Measurements from ENCODE around the gene CNOT3. TPM values are rescaled to one million over a fixed set of nuclear protein-coding genes. Genes with fewer than 3 reads are reported as not detected.
"Not testable (repeated sequence)": the region's sequence is repeated elsewhere in the genome, so short reads cannot be mapped to it uniquely, and the experiment has no call there.

The CNOT3 gene
- 51.1 TPM for polyA plus RNA-seq (2013, experiment 1 of 2; ENCODE audit: insufficient read length)
- polyA plus RNA-seq (2013, experiment 2 of 2; ENCODE audit: insufficient read length), result 34.7 TPM

DNA sequence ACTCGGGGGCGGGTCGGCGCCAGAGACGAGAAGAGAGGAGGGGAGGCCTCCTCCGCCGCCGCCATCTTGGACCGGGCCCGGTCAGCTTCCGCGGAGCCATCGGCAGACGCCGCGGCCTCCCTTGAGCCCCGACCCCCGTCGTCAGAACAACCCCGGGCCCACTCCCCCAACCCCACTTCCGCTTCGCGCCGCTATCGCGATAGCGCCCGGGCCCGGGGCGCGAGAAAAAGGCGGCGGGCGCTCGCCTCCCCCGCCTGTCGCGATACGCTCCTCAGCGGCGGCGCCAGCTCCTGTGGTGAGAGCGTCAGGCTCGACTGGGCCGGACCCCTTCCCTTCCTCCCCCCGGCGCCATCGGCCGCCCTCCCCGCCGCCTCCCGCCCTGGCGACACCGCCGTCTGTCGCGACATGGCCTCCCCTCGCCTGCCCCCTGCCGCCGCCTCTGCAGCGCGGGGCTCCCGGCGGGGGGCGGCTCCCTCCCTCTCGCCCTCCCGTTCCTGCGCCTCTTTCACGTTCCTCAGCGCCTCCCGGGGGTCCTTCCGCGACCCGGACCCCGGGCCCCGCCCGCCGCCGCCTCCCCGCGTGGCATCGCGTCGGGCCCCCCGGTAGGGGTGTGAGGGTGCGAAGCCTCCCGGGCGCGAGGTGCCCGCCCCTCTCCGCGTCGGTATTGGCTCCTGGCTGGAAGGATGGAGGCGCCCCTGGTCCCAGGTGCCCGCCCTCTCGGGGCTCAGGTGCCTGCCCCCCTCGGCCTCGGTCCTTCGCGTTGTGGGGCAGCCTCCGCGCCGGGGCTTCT lies at the start of gene CNOT3:
Gene CNOT3, plus strand, starts transcription at position 64 of the 790 bp plus-strand sequence. CDS start 5,217 bp downstream, outside the sequence.
- no peak for DNase-seq

DNA sequence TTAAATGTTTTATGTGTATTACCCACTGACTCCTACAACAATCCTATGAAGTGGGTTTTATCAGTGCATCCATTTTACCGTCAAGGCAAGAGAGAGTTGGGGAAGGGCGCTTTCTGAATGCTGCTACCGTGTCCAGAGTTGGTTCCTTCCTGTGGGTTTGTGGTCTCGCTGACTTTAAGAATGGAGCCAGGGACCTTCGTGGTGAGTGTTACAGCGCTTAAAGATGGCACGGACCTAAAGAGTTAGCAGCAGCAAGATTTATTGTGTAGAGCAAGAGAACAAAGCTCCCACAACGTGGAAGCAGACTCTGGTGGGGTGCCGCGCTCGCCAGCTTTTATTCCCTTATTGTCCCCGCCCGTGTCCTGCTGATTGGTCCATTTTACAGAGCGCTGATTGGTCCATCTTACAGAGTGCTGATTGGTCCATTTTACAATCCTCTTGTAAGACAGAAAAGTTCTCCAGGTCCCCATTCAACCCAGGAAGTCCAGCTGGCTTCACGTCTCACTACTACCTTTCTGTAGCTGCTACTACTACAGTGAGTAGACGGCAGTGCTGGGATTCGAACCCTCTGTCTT lies 43.0 kb upstream of the CNOT3 start:
- DNase-seq, result no peak

DNA sequence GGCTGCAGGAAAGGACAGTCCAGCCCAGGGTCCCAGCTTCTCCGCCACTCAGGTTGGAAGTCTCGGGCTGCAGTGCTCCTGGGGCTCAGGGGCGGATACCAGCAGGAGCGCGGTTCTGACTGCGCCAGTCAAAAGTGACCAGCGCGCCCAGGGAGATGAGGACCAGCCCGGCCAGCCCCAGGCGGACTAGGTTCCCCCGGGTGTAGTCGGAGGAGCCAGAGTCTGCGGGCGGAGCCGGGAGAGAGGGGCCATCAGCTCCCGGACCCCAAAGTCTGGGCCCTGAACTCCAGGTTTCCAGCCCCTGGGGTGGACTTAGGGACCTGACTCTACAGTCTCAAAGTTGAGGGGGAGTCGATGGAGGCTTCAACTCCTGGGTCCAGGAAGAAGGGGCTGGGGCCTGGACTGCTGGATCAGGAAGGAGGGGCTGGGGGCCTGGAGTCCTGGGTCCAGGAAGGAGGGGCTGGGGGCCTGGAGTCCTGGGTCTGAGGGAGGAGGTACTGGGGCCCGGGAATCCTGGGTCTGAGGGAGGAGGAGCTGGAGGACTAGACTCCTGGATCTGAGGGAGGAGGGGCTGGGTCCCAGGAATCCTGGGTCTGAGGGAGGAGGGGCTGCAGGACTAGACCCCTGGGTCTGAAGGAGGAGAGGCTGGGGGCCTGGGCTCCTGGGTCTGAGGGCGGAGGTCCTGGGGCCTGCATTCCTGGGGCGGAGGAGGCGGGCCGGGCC lies 42.3 kb upstream of the CNOT3 start:
- DNase-seq, result no peak

DNA sequence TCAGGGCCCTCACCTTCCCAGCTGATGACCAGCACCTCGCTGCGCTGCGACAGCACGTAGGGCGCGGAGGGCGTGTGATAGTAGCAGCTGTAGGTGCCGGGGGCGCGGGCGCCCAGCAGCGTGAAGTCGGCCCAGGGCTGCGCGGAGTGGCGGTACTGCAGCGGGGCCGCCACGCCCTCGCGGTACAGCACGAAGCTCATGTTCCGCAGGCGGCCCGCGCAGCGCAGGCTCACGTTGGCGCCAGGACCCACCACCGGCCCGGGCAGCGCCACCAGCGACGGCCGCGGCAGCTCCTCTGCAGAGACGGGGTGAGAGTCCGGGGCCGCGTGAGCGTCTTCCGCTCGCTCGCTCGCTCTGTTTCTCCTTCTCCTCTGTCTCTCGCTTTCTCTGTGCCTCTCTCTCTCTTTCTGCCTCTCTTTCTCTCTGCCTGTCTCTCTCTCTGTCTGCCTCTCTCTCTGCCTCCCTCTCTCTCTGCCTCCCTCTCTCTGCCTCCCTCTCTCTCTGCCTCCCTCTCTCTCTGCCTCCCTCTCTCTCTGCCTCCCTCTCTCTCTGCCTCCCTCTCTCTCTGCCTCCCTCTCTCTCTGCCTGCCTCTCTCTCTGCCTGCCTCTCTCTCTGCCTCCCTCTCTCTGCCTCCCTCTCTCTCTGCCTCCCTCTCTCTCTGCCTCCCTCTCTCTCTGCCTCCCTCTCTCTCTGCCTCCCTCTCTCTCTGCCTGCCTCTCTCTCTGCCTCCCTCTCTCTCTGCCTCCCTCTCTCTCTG lies 41.5 kb upstream of the CNOT3 start:
- DNase-seq, result peak; percentile 54

DNA sequence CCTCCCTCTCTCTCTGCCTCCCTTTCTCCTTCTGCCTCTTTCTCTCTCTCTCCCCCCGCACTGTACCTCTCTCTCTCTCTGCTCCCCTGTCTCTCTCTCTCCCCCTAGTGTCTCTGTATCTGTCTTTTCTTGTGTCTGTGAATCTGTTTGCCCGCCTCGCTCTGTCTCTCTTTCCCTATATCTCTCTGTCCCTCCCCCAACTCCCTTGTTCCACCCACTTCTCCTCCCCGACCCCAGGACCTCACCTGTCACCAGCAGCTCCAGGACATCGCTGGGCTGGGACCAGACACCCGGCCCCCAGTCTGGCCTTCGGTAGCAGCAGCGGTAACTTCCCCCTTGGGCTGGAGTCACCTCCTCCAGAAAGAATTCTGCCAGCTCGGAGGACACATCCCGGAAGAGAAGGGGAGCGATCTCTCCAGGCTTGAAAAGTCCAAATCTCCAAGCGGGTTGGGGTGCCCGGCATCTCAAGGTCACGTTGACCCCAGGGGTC lies 40.9 kb upstream of the CNOT3 start:
- DNase-seq, result peak; percentile 61

DNA sequence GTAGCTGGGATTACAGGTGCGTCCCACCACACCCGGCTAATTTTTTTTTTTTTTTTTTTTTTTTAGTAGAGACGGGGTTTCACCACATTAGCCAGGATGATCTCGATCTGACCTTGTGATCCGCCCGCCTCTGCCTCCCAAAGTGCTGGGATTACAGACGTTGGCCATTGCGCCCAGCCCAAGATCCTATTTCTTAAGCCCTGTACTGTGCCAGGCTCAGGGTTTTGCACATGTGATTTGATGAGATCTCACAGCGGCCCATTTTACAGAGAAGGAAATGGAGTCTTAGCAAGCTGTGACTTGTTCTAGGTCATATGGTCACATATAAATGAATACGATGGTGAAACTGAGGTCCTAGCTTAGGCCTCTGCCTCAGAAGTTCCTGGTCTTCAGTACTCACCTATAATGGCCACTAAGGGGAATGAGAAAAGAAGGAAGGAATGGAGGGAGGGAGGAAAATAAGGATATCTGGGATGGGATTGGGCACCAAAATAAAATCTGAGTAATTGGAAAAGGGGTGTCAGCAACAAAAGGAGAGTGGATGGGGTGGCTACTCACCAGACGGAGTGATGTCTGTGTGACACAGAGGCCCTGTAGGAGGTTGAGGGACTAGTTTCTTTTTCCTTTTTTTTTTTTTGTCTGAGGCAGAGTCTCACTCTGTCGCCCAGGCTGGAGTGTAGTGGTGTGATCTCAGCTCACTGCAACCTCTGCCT lies 38.2 kb upstream of the CNOT3 start:
- DNase-seq, result no peak

DNA sequence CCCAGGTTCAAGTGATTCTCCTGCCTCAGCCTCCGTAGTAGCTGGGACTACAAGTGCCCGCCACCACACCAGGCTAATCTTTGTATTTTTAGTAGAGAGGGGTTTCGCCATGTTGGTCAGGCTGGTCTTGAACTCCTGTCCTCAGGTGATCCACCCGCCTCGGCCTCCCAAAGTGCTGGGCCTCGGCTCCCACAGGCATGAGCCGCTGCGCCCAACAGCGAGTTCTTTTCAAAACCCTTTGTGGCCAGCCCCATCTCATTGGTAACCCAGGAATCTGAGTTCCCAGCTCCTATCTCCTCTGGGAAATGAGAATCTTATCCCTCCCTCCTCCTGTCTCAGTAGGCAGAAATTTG lies 37.7 kb upstream of the CNOT3 start:
- DNase-seq, result not testable (repeated sequence)

DNA sequence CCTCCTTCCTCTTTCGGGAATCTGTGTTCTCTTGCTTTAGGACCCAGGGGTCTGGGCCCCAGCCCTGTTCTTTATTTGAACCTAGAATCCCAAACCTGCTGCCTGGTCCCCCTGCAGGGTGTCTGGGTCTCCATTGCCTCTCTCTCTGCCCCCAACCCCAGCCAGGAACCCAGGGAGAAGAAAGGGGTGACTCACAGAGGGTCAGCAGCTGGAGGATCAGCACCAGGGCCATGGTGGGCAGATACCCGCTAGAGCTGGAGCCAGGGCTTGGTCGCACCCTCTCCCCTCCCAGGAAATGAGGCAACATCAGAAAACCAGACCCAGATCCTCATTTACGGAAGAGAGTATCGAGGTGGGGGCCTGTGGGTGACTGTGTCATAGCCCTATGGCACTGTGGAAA lies 37.0 kb upstream of the CNOT3 start, which contains the start of gene OSCAR:
Gene OSCAR, minus strand, starts transcription at position 243 of the 400 bp plus-strand sequence. Its CDS starts 11 bp downstream, at position 232.
- peak; percentile 30 for DNase-seq

DNA sequence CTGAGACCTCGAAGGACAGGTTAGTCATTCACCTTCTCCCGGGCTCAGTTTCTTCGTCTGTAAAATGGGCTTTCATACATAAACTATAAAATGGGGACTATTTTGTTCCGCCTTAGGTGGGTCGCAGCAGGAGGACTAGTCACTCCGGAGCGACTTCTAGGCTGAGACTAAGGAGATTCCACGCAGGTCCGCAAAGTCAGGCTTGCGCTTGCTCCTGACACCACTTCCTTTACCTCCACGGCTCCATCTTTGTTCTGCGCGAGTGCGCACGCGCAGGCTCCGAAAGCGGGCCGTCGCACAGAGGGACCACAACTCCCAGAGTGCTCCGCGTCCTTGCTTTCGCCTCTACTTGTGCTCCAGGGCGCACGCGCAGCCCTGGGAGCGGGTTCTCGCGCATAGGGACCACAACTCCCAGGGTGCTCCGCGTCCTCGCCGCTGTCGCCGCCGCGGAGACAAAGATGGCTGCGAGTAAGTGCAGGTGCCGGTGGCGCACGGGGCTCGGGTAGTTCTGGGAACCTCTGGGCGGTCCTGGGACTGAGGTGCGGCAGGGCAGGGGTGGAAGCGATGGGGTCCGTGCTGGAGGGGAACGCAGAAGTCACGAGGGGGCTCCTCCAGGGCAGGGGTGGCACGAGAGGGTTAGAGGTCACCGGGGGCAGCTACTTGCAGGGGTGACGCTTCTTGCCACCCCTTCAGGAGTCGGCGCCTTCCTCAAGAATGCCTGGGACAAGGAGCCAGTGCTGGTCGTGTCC lies 35.0 kb upstream of the CNOT3 start, which contains the start of gene NDUFA3:
Gene NDUFA3, plus strand, starts transcription at position 435 of the 749 bp plus-strand sequence. Its CDS starts 24 bp downstream, at position 459.
- peak; percentile 98 for DNase-seq

DNA sequence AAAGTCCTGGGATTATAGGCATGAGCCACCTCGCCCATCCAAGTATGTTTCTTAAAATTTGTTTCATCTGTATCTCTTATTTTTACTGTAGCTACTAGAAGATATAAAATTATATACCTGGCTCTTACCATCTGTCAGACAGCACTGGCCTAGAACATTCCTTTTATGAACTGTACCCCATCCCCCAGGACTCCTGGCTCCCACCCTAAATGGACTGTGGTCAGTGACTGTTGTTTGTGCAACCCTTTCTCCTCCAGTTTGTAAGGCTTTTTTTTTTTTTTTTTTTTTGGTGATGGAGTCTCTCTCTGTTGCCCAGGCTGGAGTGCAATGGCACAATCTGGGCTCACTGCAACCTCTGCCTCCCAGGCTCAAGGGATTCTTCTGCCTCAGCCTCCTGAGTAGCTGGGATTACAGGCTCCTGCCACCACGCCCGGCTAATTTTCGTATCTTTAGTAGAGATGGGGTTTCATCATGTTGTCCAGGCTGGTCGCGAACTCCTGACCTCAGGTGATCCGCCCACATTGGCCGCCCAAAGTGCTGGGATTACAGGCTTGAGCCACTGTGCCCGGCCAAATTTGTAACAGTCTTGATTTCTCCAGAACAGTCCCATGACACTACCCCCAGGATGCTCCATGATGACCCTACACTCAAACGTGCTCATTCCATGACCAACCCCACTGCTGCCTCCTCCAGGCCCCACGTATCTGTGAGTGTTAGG lies 32.4 kb upstream of the CNOT3 start:
- DNase-seq, result no peak

DNA sequence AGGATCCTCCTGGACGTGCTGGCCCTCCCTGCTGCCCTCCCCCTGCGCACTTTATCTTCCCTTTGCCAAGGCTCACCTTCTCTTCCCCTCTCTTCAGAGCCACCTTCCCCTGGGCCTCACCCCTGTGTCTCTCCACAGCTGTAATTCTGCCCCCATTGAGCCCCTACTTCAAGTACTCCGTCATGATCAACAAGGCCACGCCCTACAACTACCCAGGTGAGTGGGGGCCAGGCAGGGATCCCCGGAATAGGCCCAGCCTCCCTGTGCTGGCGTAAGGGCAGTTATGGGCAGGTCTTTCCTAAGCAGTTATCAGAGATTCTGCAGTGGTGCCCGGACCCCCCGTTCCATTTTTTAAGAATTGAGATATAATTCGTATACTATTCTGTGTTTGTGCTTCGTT lies 31.8 kb upstream of the CNOT3 start:
- no peak for DNase-seq

DNA sequence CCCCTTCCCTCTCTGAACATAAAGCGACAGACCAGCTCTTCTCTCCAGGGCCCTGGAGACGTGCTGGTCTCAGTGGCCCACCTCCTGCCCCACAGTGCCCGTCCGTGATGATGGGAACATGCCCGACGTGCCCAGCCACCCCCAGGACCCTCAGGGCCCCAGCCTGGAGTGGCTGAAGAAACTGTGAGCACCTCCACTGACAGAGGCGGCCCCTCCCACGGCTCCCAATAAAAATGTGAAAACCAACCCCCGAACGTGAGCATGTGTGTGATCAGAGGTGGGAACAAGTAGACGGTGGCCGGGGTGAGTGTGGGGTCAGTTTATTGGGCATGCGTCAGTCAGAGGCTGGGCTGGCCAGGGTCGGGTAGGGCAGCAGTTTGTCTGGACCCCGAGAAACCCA lies 30.8 kb upstream of the CNOT3 start:
- DNase-seq, result no peak

DNA sequence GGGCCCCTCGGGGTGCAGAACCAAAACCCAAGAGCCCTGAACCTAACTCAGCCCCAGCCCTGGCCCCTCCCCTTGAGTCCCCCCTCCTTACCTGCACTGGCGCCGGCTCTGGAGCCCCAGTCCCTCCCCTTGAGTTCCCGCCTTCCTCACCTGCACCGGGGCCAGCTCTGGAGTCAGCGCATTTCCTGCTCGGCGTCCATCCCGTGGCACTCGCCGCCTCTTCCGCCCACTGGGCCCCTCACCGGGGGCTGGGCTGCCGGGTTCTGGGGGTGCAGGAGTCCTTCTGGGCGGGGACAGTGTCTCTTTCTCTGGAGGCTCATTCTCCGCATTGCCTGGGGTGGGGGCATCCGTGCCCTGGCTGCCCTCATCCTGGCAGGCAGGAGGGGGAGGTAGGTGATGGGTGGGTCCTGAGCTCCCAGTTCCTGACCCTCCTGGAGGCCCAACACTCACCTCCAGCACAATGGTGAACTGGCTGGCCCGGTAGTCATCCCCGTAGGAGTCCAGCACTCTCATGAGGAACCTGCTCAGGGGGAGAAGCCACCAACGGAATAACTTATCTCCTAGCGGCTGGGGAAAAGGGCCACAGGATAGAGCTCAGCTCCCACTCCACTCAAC lies 29.6 kb upstream of the CNOT3 start:
- DNase-seq, result no peak

DNA sequence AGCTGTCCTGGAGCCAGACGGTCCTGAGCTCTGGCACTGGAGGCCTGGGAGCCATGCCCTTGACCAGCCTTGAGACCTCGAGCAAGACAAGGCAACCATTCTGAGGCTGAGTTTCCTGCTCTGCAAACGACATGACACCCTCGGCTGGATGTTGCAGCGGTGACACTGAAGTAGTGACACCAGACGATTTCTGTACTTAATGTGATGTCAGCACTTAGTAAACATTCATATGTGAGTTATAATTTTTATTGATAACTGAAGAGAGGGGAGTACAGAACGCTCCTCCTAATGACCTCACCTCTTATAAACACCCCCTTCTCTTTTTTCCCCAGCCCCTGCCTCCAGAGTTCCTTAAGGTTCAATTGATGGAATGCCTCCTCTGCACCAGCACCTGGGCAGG lies 29.1 kb upstream of the CNOT3 start:
- DNase-seq, result no peak

DNA sequence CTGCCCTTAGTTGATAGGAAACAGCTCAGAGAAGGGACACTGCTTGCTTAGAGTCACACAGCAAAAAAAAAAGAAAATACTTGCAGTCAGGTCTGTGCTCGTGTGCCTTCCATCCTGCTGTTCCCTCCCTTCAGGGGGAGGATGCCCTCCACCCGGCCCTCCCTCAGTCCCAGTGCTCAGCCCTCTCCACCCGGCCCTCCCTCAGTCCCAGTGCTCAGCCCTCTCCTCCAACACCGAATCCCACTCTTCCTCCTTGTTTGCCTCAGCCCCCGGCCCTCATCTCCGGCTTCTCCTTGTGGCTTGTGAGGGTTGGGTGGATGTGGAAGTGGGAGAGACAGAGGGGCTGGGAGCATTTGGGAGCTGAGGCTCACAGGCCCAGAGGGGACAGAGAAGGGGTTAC lies 27.9 kb upstream of the CNOT3 start:
- no peak for DNase-seq

DNA sequence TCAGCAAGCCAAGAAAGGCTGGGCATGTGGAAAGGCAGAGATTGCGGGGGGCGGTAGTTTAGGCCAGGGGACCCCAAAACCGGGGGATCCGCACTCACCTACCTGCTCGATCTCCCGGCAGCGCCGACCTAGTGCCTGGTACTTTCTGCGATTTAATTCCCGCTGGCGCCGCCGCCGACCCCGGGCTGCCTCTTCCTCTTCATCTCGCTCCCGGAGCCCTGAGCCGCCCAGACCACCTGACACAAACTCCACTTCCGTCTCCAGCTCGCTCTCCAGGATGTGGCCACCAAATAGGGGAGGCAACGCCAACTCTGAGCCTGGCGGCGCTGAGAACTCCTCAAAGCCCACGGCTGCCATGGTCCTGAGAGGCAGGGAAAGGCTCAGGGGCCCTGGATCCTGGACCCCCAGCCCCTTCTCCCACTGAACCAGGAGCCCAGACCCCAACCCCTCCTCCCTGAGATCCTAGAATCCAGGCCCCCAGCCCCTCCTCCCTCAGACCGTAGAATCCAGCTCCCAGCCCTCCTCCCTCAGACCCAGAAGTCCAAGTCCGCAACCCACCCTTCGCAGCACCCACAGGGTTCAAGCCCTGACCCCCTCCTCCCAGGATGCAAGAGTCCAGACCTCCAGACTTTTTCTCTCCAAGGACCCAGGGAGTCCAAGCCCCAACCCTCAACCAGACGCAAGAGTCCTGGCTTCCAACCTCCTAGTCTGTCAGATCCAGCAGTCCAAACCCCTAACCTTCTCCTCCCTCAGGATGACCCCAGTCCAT lies 23.0 kb upstream of the CNOT3 start:
- peak; percentile 37 for DNase-seq

DNA sequence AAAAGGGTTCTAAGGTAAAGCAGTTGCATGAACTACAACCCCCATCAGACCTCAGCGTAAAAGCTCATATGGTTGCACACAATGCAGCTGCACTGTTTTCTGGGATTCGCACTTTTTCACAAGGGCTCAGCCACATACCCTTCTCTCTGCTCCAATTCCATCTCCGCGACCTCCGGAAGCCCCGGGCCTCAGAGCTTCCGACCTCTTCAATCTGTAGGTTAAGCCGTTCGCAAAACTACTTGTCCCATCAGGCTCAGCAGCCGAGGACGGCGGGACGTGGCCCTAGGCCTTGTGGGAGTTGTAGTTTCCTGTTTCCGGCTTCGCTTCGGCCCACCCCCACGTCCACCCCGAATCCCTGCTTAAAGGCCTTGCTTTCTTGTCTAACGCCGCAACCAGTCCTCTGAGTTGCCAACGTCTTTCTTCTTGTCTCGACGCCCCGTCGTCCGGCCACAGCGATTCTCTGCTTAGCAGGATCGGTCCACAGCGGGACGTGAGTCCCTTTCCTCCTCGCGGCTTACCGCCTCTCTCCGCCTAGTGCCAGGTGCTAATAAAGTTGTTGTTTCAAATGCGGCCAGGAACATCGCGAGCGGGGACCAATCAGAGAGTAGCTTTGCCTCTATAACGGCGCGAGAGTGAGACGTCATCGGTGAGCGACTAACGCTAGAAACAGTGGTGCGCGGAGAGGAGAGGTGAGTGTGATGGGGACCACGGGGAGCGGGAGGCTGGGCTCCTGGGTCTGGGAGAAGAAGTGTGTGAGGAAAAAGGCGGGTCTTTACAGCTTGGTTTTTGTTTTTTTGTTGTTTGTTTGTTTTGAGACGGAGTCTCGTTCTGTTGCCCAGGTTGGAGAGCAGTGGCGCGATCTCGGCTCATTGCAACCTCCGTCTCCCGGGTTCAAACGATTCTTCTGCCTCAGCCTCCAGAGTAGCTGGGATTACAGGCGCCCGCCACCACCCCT lies 22.2 kb upstream of the CNOT3 start, which contains the start of the genes PRPF31 and TFPT:
Gene PRPF31, plus strand, starts transcription at position 646 of the 955 bp plus-strand sequence. CDS start 2,525 bp downstream, outside the sequence.
Gene TFPT, minus strand, starts transcription at position 549 of the 955 bp plus-strand sequence. Its CDS starts 388 bp downstream, at position 161.
- DNase-seq, result peak; percentile 99

All from fibroblast of skin of back (primary cell).